IPS DF 4.7 (cell line): Measurements from ENCODE around the gene VAT1.

Source experiments
- DNase-seq: peaks from one replicate; pipeline ENCODE4 v3.0.0-alpha.2; 2013; ENCODE audit warnings: low spot score; ENCODE audit errors: extremely low read depth

VAT1 gene

GRCh38 chr17:43027091-43028032, 5.2 kb upstream of the VAT1 start:
- no peak for DNase-seq

GRCh38 chr17:43026595-43026994, 4.4 kb upstream of the VAT1 start:
- DNase-seq: no peak

- no peak for DNase-seq
Observed at GRCh38 chr17:43025766-43026537, 3.8 kb upstream of the VAT1 start.

- no peak for DNase-seq
Observed at GRCh38 chr17:43025290-43025657, 3.1 kb upstream of the VAT1 start.

GRCh38 chr17:43024407-43025289, 2.5 kb upstream of the VAT1 start, which contains the start of gene RND2:
TSS of gene RND2 (plus strand) at chr17:43025231. CDS start at chr17:43025348, 117 bp downstream.
- peak; percentile 96 for DNase-seq

GRCh38 chr17:43020789-43021740, 1.1 kb downstream of the VAT1 start:
- no peak for DNase-seq

- DNase-seq: no peak
Observed at GRCh38 chr17:43020030-43020621, 2.1 kb downstream of the VAT1 start.

- DNase-seq: no peak
Observed at GRCh38 chr17:43019418-43019817, 2.8 kb downstream of the VAT1 start.

GRCh38 chr17:43018932-43019331, 3.3 kb downstream of the VAT1 start:
- no peak for DNase-seq

GRCh38 chr17:43018008-43018853, 4.0 kb downstream of the VAT1 start:
- no peak for DNase-seq

GRCh38 chr17:43016216-43016615, 6.0 kb downstream of the VAT1 start:
- no peak for DNase-seq

GRCh38 chr17:43015579-43015978, 6.6 kb downstream of the VAT1 start:
- DNase-seq: no peak

- no peak for DNase-seq
Observed at GRCh38 chr17:43014649-43015542, 7.3 kb downstream of the VAT1 start.

- no peak for DNase-seq
Observed at GRCh38 chr17:43014020-43014648, 8.1 kb downstream of the VAT1 start.

GRCh38 chr17:43013296-43013695, 8.9 kb downstream of the VAT1 start:
- no peak for DNase-seq

- no peak for DNase-seq
Observed at GRCh38 chr17:43011728-43012472, 10.3 kb downstream of the VAT1 start.
